ENCODE measurements around the gene SH3BGRL3.

DNA sequence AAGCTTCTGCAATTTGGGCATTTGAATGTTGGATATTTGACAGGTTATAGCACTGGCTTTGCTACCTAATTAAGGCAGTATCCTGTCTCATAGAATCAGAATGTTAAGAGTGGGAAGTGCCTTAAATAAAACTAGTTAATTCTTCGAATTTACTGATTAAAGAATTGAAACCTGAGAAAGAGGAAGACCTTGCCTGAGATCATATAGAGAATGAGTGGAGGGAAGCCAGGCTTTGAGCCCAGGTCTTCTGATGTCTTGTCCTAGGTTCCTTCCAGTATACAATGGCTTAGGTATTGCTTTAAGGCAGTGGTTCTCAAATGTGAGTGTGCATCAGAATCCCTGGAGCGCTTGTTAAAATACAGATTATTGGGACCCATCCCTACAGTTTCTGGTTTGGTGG is 20.9 kb upstream of the SH3BGRL3 start:
- TF ChIP-seq EP300 (conservative IDR thresholded peaks at IDR 0.05; ENCODE audit: poor library complexity, severe bottlenecking), result no peak
- TF ChIP-seq, protein P1, sequence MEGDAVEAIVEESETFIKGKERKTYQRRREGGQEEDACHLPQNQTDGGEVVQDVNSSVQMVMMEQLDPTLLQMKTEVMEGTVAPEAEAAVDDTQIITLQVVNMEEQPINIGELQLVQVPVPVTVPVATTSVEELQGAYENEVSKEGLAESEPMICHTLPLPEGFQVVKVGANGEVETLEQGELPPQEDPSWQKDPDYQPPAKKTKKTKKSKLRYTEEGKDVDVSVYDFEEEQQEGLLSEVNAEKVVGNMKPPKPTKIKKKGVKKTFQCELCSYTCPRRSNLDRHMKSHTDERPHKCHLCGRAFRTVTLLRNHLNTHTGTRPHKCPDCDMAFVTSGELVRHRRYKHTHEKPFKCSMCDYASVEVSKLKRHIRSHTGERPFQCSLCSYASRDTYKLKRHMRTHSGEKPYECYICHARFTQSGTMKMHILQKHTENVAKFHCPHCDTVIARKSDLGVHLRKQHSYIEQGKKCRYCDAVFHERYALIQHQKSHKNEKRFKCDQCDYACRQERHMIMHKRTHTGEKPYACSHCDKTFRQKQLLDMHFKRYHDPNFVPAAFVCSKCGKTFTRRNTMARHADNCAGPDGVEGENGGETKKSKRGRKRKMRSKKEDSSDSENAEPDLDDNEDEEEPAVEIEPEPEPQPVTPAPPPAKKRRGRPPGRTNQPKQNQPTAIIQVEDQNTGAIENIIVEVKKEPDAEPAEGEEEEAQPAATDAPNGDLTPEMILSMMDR (IDR thresholded peaks at IDR 0.05; ENCODE audit: poor library complexity, severe bottlenecking), result no peak
- TF ChIP-seq RAD21 (conservative IDR thresholded peaks at IDR 0.05), result no peak
- no peak for TF ChIP-seq EZH2 (IDR thresholded peaks at IDR 0.05; ENCODE audit: borderline replicate concordance, insufficient read depth, low read length, poor library complexity, severe bottlenecking)
- no peak for TF ChIP-seq MXI1 (conservative IDR thresholded peaks at IDR 0.05; ENCODE audit: poor library complexity, severe bottlenecking)
- TF ChIP-seq REST (IDR thresholded peaks at IDR 0.05; ENCODE audit: borderline replicate concordance), result no peak
- no peak for TF ChIP-seq POLR2AphosphoS5 (IDR thresholded peaks at IDR 0.05)
